ENCODE data around the gene DHRS7B. TPM values are rescaled to one million over a fixed set of nuclear protein-coding genes. Genes with fewer than 3 reads are reported as not detected.

Gene DHRS7B
- total and polyA plus RNA-seq, 2 of the 13 experiments (the other 11 are each of a cell fraction or from before 2014, with no cell fraction given) = 20.0 to 35.8 TPM

- 0 out of 2 replicates have a peak, but pooled peaks have one; percentile 5 for TF ChIP-seq FOXP4 (CRISPR knock-in tag; IDR thresholded peaks at IDR 0.05)
- no peak for TF ChIP-seq ZBTB4 (CRISPR knock-in tag; IDR thresholded peaks at IDR 0.05; ENCODE audit: borderline replicate concordance)
- TF ChIP-seq ZNF253 (CRISPR knock-in tag; IDR thresholded peaks at IDR 0.05; ENCODE audit: borderline replicate concordance) = no peak
- peak; percentile 44; the same call in 1 of the 2 replicates for TF ChIP-seq PITX1 (CRISPR knock-in tag; IDR thresholded peaks at IDR 0.05)
- no peak for TF ChIP-seq GPN1 (CRISPR knock-in tag; IDR thresholded peaks at IDR 0.05; ENCODE audit: borderline replicate concordance)
- TF ChIP-seq ZNF562 (CRISPR knock-in tag; IDR thresholded peaks at IDR 0.05; ENCODE audit: borderline replicate concordance) = no peak
- TF ChIP-seq NAIF1 (CRISPR knock-in tag; IDR thresholded peaks at IDR 0.05; ENCODE audit: borderline replicate concordance) = 0 out of 2 replicates have a peak, but pooled peaks have one; percentile 30
- TF ChIP-seq PRMT3 (CRISPR knock-in tag; IDR thresholded peaks at IDR 0.05; ENCODE audit: borderline replicate concordance, low read depth) = no peak
- no peak for TF ChIP-seq FOXK2 (IDR thresholded peaks at IDR 0.05)
- no peak for TF ChIP-seq TFAP4 (IDR thresholded peaks at IDR 0.05; ENCODE audit: borderline replicate concordance, low read depth)
- TF ChIP-seq DNMT1 (CRISPR knock-in tag; IDR thresholded peaks at IDR 0.05) = no peak
- no peak for TF ChIP-seq SOX5 (CRISPR knock-in tag; IDR thresholded peaks at IDR 0.05; ENCODE audit: borderline replicate concordance)
- TF ChIP-seq SNAPC5 (CRISPR knock-in tag; IDR thresholded peaks at IDR 0.05; ENCODE audit: borderline replicate concordance) = no peak
- TF ChIP-seq ZSCAN25 (CRISPR knock-in tag; IDR thresholded peaks at IDR 0.05) = no peak
- TF ChIP-seq ZNF878 (CRISPR knock-in tag; IDR thresholded peaks at IDR 0.05) = no peak
- TF ChIP-seq ETV6 (CRISPR knock-in tag; conservative IDR thresholded peaks at IDR 0.05) = peak; percentile 34; the same call in 1 of the 2 replicates
- peak; percentile 84 for TF ChIP-seq E2F1 (CRISPR knock-in tag; IDR thresholded peaks at IDR 0.05)
- no peak for TF ChIP-seq ZMAT5 (CRISPR knock-in tag; IDR thresholded peaks at IDR 0.05; ENCODE audit: borderline replicate concordance, low read depth)
- TF ChIP-seq ATF7 (IDR thresholded peaks at IDR 0.05) = no peak
- TF ChIP-seq ATF7 (CRISPR knock-in tag; IDR thresholded peaks at IDR 0.05) = 0 out of 2 replicates have a peak, but pooled peaks have one; percentile 26
Measured at GRCh38 chr17:21214015-21214776, 87.4 kb downstream of the DHRS7B start, which contains the start of gene TMEM11 (continued).
